Jurkat, Clone E6-1 (cell line): ENCODE measurements around the gene MRPL21. TPM values are rescaled to one million over a fixed set of nuclear protein-coding genes. Genes with fewer than 3 reads are reported as not detected.
A peak's percentile ranks its signal among the peaks of the same experiment; 100 is the strongest.

Experiments used
- DNase-seq: peaks from one replicate; pipeline ENCODE4 v3.0.0-alpha.2; 2011; ENCODE audit warnings: low read depth, low spot score
- H3K4me3 ChIP-seq: 2 replicates; pipeline ENCODE4 v1.5.1; 2011; ENCODE audit warnings: mild to moderate bottlenecking, low read length, control low read depth, moderate library complexity
- polyA plus RNA-seq: library from polyadenylated mRNA; unstranded; fragments of >200 nt; gene quantifications from one replicate; pipeline ENCODE4 v1.2.1, GENCODE V29; 2012; ENCODE audit warnings: missing spikeins; ENCODE audit not compliant: insufficient read length, insufficient read depth

MRPL21 gene
- 165 TPM for polyA plus RNA-seq

DNA sequence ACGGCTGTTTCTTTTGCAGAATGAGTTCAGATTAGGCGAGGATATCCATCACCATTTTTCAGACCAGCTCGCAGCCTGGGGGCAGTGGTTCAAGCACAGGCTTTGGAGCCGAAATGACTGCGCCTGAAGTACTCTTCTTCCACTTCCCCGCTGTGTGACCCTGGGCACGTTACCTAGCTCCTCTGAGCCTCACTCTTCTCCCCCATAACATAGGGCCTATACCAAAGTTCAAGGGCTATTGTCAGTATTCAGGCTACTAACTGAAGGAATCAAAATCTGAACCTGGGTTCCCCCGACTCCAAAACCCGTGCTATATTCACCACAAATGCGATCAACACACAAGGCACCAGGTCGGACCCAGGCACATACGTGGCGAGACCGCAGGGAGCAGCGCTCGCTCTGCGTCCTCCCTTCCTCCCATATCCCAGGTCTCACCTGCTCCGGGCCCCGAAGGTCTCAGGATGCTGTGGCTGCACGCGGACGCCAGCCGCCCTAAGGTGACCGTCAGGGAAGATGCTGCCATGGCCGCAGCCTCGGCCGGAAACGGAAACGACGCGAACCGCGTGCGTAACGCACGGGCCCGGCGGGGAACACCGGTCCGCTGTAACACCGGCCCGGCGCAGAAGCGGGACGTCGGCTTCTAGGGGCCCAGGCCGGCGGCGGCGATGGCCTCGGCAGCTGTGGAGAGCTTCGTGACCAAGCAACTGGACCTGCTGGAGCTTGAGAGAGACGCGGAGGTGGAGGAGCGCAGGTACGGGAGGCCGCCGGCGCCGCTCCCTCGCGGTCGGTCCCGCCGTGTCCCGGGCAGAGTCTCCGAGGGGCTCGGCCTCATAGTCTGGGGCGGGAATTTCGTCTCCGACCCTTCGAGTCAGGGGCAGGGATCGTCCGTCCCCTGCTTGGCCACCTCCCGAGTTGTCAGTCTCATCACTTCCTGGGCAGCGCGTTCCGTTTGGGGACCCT lies at the start of gene MRPL21, which contains the start of gene IGHMBP2:
MRPL21 (minus strand) TSS at position 545 of the 960 bp plus-strand sequence; CDS start at position 523, 22 bp downstream.
IGHMBP2 (plus strand) TSS at position 604 of the 960 bp plus-strand sequence; CDS start at position 666, 62 bp downstream.
- H3K4me3 ChIP-seq: peak within 1 kb of the TSS; percentile 99
- DNase-seq: peak; percentile 60

- H3K4me3 ChIP-seq: no peak overlapping the region
- no peak for DNase-seq
Observed at GRCh38 chr11:68950762-68951161, 47.1 kb upstream of the MRPL21 start.

GRCh38 chr11:68950270-68950669 lies 46.6 kb upstream of the MRPL21 start:
- H3K4me3 ChIP-seq: no peak overlapping the region
- peak; percentile 43 for DNase-seq

DNA sequence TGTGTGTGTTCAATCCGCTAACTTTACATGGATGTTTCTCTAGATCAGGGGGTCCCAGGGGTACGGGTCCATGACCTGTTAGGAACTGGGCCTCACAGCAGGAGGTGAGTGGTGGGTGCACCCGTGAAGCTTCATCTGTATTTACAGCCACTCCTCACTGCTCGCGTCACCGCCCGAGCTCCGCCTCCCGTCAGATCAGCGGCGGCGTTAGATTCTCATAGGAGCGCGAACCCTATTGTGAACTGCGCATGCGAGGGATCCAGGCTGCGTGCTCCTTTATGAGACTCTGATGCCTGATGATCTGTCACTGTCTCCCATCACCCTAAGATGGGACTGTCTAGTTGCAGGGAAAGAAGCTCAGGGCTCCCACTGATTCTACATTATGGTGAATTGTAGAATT lies 45.3 kb upstream of the MRPL21 start:
- no peak for DNase-seq
- no peak overlapping the region for H3K4me3 ChIP-seq

GRCh38 chr11:68948496-68948895 lies 44.9 kb upstream of the MRPL21 start:
- no peak overlapping the region for H3K4me3 ChIP-seq
- no peak for DNase-seq

GRCh38 chr11:68947151-68947550 lies 43.5 kb upstream of the MRPL21 start:
- no peak overlapping the region for H3K4me3 ChIP-seq
- DNase-seq: no peak

GRCh38 chr11:68946416-68947090 lies 42.9 kb upstream of the MRPL21 start:
- no peak for DNase-seq
- H3K4me3 ChIP-seq: no peak overlapping the region

DNA sequence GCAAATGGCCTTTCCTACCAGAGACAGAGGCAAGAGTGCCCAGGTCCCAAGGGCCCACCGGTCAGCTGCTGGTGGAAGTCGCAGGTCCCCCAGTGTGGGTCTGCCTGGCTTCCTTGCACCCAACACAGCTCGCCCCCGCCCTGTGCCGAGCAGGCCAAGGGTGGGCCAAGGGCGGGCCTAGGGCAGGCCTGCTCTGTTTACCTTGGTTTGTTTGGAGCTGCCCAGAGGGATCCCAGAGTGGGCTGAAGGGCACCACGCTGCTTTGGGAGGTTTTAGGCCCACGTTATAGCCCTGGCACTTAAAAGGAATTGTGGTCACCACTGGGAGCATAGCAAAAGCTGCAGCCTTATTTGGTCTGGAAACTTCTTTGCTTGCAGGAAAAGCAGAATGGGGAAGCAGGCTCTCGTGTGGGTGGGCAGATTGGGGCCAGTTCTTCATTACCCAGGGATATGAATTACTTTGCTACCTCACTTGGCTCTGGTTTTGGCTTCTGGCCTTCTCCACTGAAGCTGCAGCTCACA lies 39.2 kb upstream of the MRPL21 start:
- no peak for DNase-seq
- H3K4me3 ChIP-seq: no peak overlapping the region

DNA sequence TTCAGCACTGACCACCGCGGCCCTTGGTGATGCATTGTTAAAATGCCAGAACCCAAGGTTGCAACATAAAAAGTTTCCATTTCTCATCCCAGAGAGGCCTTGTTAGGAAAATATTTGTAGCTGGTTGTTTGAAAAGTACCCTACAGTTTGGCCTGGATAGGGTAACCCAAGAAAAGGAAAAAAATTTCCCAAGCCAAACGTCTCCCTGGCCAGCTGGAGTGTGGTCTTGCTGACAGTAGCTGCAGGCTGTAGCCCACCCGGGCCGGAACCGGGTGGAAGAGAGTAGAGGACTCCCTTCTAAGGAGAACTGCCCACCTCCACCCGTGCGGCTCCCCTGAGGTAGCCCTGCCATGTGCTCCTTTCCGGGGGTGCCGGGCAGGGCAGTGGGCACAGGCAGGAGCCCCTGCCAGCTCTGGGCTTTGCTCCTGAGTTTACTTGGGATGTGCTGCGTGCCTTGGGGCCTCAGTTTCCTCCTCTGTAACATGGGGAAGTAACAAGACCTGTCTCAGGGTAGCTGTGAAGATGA lies 38.5 kb upstream of the MRPL21 start:
- DNase-seq: no peak
- no peak overlapping the region for H3K4me3 ChIP-seq

GRCh38 chr11:68941324-68942094 lies 37.9 kb upstream of the MRPL21 start:
- DNase-seq: no peak
- H3K4me3 ChIP-seq: no peak overlapping the region

- H3K4me3 ChIP-seq: no peak overlapping the region
- DNase-seq: no peak
Observed at GRCh38 chr11:68940651-68941323, 37.2 kb upstream of the MRPL21 start.

DNA sequence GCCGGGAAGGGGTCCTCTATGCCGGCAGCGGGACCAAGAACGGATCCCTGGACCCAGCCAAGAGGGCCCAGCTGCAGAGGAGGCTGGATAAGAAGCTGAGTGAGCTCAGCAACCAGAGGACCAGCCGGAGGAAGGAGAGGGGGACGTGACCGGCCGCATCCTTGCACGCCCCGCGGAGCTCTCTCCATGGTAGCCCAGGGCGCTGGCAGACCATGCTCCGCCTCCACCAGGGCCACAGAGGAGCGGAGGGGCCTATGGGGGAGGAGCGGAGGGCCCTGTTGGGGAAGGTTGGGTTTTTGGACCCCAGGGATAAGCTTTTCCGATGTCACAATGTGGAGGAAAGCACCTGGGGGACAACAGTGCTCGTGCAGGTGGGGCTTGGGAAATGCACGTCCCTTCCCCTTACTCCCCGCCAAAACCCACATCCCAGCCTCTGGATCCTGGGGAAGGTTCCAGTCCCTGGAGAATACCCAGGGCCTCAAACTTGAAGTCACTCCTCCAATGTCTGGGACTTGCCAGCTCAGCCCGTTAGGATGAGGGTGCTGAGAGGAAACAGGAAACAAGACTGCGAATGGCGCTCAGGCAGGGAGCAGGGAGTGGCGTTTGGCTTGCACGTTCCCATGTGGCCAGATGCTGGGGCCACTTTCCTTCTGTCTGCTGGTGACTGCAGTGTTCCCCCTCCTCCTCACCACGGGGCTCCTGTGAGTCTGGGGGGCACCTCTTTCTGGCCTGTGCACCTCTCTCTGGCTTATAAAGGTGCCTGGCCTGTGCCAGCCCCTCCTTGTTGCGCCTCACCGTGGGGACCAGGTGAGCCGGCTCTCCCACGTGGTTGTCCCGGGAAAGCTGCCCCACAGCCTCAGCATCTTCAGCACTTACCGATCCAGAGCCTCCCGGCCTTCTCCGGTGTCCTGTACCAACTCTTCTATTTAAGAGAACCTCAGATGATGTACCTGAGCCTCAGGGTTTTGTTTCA lies 36.2 kb upstream of the MRPL21 start:
- no peak overlapping the region for H3K4me3 ChIP-seq
- DNase-seq: peak; percentile 41

- DNase-seq: peak; percentile 41
- H3K4me3 ChIP-seq: peak overlapping the region; percentile 44
Observed at GRCh38 chr11:68938816-68939582, 35.4 kb upstream of the MRPL21 start.

DNA sequence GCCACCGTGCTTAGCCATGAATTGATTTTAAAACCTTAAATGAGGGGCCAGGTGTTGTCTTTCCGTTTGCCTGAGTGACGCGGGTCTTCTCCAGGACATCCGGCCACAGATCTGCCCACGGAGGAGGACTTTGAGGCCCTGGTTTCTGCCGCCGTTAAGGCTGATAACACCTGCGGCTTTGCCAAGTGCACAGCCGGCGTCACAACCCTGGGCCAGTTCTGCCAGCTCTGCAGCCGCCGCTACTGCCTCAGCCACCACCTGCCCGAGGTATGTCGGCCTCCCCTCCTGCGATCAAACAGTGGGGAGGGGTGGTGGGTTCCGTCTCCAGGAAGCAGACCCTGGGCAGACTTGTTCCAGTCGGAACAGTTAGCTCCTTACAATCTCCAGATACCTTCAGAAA lies 34.5 kb upstream of the MRPL21 start:
- H3K4me3 ChIP-seq: peak overlapping the region; percentile 44
- peak; percentile 96 for DNase-seq

GRCh38 chr11:68936676-68937620 lies 33.3 kb upstream of the MRPL21 start:
- DNase-seq: peak; percentile 29

DNA sequence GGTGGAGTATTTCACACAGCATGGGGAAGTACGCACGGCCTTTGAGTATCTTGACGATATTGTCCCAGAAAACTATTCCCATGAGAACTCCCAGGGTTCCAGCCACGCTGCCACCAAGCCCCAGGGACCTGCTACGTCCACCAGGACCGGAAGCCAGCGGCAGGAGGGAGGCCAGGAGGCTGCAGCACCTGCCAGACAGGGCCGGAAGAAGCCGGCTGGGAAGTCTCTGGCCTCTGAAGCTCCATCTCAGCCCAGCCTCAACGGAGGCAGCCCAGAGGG lies 32.7 kb upstream of the MRPL21 start:
- no peak for DNase-seq
- no peak overlapping the region for H3K4me3 ChIP-seq

More at GRCh38 chr11:68936676-68937620, 33.3 kb upstream of the MRPL21 start:
- no peak overlapping the region; the same call in 1 of the 2 replicates for H3K4me3 ChIP-seq
